ENCODE measurements around the gene IFT27.
"Not testable (repeated sequence)": the region's sequence is repeated elsewhere in the genome, so short reads cannot be mapped to it uniquely, and the experiment has no call there.

The IFT27 gene

GRCh38 chr22:36744413-36744765 lies 31.5 kb downstream of the IFT27 start:
- no peak for DNase-seq (ENCODE audit: low read depth in 2 of 2)

DNA sequence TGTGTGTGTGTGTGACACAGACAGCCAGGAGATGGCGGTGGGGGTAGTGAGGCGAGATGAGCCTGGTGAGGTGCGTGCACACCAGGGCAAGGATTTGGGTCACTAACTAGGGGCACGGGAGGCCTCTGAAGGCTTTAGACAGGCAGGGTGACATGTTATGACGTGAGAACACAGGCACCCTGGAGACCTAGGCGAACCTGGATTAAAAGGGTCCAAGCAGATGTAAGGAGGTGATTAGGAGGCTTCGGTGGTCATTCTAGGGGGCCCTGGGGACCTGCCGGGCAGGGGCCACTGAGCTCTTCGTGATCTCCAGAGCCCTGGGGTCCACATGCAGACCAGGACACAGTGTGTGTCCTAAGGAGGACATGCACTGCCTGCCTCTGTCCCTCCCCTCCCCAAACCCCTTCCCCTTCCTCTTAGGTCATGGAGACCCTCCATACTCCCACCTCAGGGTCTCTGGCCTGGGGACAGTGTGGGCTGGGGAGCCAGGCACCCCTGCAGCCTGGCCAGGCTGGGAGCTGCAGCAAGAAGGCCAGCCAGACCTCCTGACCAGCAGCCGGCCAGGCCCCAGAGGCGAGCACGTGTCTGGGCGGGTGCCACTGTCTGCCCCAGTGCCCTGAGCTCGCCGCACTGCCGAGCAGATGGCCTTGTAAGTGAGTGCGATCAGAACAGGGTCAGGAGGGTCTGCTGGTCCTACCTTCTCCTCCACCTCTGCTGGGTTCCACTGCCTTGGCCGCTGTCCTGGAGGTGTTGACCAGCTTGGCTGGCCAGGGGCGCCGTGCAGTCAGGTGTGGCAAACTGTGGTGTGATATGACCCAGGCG lies 32.1 kb downstream of the IFT27 start:
- no peak for DNase-seq (ENCODE audit: low read depth in 2 of 2)

DNA sequence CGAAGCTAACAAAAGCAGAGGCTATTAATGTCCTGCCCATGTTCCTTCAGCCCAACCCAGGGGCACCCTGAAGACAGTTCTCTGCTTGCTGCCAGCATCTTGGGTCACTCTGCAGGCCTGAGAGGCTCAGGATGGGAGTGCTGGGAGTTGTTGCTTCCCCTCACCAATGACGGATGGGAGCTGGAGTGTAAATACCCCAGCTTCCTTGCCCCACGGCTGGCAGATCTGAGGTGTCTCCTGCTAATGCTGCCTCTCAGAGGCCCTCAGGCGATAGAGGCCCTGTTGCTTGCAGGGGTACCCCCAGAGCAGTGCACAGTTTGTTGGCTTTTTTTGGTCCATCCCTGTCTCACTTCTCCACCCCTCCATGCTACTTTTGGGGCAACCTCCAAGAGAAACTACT lies 32.9 kb downstream of the IFT27 start:
- no peak for DNase-seq (ENCODE audit: low read depth in 2 of 2)

DNA sequence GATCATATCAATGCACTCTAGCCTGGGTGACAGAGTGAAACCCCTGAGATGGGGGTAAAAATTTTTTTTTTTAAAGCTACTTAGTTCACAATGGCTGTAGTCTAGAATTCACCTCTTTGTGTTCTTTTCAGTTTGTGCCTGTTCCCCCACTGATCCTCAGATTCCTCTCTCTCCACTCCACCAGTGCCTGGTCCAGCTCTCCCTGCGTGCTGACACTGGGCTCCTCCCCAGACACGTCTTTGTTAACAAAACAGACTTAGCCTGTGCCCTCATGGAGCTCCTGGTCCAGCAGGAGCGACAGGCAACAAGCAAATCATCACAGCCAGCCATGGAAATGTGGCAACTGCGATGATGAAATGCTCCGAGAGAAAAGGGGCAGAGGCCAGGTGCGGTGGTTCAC lies 34.0 kb downstream of the IFT27 start:
- DNase-seq (ENCODE audit: low read depth in 2 of 2) = no peak

GRCh38 chr22:36741204-36741793 lies 34.6 kb downstream of the IFT27 start:
- DNase-seq (ENCODE audit: low read depth in 2 of 2) = no peak

- DNase-seq (ENCODE audit: low read depth in 2 of 2) = no peak
Measured at GRCh38 chr22:36740716-36741115, 35.2 kb downstream of the IFT27 start.

- no peak for DNase-seq (ENCODE audit: low read depth in 2 of 2)
Measured at GRCh38 chr22:36739185-36739584, 36.7 kb downstream of the IFT27 start.

GRCh38 chr22:36738416-36739020 lies 37.4 kb downstream of the IFT27 start:
- no peak for DNase-seq (ENCODE audit: low read depth in 2 of 2)

DNA sequence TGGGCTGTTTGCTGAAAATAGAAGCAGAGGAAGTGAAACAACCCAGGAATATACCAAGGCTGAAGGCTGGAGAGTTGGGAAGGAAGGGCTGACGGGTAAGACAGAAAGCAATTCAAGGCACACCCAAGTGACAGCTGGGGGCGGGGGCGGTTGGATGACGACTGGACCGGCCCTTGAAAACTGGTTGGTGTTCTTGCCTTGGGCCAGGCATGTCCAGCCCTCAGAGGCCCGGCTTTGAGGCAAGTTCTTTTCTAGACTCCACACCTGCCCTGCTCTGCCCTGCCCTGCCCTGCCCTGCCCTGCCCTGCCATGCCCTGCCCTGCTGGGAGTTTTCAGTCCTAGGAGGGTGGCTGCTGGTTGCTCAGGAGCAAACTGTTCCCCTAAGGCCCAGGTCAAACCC lies 38.1 kb downstream of the IFT27 start:
- DNase-seq (ENCODE audit: low read depth in 2 of 2) = no peak

GRCh38 chr22:36736701-36737320 lies 39.1 kb downstream of the IFT27 start:
- DNase-seq (ENCODE audit: low read depth in 2 of 2) = no peak

- DNase-seq (ENCODE audit: low read depth in 2 of 2) = no peak
Measured at GRCh38 chr22:36734171-36735058, 41.5 kb downstream of the IFT27 start.

DNA sequence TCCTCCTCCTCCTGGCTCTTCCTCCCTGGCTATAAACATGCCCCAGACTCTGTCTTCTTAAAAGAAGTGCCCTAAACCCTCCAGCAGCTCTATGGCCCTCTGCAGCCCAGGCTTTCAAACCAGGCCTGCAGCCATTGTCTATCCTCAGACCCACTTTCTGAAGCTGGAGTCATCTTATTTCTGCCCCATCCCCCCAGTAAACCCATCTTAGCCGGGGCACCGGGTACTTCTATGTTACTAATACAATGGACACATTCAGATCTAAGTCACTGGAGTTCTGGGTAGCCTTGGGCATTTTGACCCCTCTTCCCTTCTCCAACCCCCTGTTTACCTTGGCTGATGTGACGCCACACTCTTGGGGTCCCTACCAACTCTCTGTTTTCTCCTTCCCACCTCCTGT lies 42.6 kb downstream of the IFT27 start:
- DNase-seq (ENCODE audit: low read depth in 2 of 2) = no peak

DNA sequence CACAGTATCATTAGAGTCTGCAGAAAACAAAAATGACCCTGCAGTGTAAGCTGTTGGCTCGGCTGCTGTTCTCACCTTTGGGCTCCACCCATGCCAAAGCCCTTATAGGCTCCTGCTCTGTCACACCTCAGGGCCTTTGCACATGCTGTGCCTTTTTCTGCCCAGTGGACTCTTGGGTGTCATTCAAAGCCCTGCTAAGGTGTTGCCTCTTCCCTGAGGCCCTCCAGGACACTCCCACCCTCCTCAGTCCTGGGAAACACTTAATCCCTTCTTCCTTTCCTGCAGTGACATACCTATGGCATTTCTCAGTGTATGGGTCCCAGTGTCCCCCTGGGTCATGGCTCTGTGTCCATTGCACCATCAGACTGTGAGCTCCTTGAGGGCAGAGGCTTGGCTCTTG lies 43.3 kb downstream of the IFT27 start:
- DNase-seq (ENCODE audit: low read depth in 2 of 2) = no peak

DNA sequence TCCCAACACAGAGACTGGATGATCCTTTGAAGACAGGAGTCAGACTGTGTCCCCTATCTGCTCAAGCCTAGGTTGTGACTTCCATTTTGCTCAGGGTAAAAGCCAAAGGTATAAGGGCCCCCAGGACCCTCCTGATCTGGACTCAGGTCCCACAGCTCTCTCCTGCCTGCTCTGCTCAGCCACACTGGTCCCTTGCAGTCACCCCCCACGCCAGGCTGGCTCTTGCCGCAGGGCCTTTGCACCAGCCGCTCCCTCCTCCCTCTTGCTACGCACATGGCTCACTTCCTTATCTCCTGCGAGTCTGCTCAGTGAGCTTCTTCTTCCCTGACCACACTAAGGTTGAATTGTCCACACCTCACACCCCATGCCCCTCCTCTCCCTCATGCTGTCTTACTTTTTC lies 44.0 kb downstream of the IFT27 start:
- DNase-seq (ENCODE audit: low read depth in 2 of 2) = no peak

- not testable (repeated sequence) for DNase-seq (ENCODE audit: low read depth in 2 of 2)
Measured at GRCh38 chr22:36731321-36731720, 44.6 kb downstream of the IFT27 start.

DNA sequence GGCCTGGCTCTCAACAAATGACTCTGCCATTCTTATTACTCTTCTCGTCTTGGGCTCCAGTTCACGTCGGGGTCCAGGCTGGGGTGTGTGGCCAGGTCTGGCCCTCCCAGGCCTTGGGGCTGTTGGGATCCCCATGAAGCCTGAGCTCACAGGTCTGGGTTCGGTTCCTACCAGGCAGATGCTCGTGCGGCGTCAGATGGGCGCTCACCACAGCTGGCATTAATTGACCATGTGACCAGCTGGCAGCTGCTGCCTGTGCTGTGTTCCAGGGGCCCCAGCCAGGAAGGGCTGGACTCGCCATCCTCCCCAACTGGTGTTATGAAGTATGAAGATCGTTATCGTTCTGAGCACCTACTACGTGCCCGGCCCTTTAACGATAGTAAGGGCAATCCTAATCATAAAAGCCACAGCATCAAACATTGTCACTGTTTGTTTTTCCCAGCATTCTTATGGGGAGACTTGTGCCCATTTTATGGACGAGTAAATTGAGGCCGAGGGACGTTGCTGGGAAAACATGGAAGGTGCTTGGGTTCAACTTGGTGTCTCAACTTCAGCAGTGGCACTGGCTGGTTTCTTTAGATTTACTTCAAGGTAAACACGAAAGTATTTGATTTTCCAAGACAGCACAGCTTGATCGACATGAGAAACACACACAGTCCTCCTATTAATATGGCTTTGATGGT lies 45.6 kb downstream of the IFT27 start:
- DNase-seq (ENCODE audit: low read depth in 2 of 2) = no peak

DNA sequence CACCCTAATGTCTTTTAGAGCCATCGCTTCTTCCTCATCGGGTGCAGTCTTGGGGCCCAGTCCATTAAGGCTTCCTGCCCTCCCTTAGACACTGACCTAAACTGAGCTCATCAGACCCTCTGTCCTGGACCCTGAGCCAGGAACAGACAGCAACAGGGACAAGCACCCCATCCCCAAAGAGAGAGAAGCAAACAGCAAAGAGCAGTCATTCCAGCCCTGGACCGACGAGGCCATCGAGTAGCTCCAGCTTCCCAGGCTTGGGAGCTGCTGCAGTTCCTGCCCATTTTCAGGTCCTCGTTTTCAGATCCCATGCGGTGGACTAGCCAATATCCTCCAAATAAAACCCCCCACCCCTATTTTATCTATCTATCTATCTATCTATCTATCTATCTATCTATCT lies 46.6 kb downstream of the IFT27 start:
- no peak for DNase-seq (ENCODE audit: low read depth in 2 of 2)

- DNase-seq (ENCODE audit: low read depth in 2 of 2) = no peak
Measured at GRCh38 chr22:36728505-36728904, 47.4 kb downstream of the IFT27 start.

GRCh38 chr22:36727927-36728488 lies 47.9 kb downstream of the IFT27 start:
- DNase-seq (ENCODE audit: low read depth in 2 of 2) = no peak

DNA sequence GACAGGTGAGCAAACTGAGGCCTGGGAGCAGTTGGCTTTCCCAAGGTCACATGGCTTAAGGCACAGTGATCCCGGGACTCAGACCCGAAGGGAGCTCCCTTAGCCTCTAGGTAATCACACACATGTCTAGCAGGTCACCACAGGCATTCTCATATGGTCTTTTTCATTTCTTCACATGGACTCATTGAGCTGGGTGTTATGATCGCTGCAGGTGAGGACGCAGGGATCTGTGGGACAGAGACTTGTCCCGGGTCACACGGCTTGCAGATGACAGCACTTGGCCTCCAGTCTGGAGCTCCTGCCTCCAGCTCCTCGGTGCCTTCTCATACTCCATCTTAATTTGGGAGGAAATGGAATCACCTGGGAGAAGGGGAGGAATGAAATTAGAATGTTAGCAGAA lies 48.8 kb downstream of the IFT27 start:
- no peak for DNase-seq (ENCODE audit: low read depth in 2 of 2)

GRCh38 chr22:36726007-36726380 lies 49.9 kb downstream of the IFT27 start:
- DNase-seq (ENCODE audit: low read depth in 2 of 2) = no peak

Data from activated CD4-positive, alpha-beta T cell treated with anti-CD3 and anti-CD28 coated beads for 24 hours (primary cell).